CD4-positive, alpha-beta T cell treated with Interleukin-17A for 4 hours (primary cell): ENCODE results near the gene TBATA.

Experiments
- DNase-seq: peaks from one replicate; pipeline ENCODE4 v3.0.0-alpha.2; 2020; ENCODE audit warnings: mixed read lengths

Gene TBATA

DNA sequence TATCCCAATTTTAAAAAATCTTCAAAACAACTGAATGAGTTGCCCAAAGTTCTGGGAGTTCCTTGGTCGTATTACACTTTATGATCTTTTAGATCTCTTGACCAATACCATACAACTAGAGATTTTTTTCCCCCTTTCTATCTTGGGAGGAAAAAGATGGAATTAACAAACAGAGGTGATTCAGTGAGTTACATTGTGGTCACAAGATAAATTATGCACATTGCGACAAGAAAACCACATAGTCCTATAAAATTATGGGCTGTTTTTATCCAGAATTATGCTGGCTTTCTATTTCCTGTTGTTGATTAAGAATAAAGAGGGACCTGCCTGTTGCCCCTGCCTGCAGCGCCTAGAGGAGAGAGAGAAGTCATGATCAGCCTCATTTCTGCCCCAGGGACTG lies 22.4 kb upstream of the TBATA start:
- no peak for DNase-seq

DNA sequence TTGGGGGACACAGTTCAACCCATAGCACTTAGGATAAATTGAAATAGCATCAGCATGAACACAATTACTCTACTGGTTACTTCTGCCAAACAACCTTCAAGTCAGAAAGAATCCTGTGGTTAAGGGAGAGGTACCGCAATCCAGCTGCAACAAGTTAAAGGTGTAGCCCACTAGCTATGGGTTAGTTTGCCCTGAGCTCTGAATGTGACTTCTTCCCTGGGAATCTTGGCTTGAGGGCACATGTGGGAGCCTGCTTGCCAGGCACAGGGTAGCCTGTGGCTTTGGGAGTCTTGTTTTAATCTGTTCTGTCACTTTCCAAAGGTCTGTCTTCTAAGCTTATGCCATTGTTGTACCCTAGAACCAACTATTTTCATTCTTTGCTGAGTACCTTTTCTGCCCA lies 21.7 kb upstream of the TBATA start:
- no peak for DNase-seq

DNA sequence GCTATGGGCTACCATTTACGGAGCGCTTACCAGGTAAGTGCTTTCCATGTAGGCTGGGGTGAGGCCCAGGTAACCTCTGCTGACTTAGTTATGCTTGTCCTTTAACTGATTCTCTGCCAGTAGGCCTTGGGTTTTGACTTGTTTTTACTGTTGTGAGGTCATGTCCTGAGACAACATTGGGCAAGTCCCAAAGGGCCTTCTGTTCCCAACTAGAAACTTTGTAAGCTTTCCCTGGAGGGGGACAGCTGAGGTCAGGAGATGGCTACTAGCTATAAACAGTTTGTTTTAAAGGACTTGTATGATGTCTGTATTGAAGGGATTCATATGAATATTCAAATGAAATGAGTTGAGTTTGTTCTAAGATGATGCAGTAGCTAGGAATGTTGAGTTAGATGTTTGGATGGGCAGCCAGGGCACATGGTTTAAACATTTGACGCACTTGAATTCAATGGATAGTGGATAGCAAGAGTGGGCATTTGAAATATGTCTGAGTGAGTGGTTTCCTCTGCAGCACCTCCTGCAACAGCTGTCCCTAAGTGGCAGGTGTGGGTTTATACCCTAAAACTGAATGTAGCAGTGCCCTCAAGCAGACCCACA lies 20.5 kb upstream of the TBATA start:
- DNase-seq = no peak

DNA sequence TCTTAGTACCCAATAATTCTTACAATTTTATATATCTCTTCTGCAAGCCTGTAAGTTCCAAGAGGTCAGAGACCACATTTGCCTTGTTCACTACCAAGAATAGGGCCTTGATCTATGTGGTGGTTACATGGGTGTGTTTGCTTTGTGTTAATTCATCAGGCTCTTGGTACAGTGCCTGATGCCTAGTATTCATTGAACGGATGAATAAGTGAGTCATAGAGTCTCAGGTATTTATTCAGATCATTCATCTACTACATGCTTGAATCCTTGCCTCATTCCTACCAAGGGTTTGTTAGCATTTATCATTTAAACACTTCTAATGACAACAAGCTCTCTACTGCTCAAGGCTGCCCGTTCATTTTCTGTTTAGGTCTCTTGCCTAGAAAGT lies 19.2 kb upstream of the TBATA start:
- DNase-seq = no peak

DNA sequence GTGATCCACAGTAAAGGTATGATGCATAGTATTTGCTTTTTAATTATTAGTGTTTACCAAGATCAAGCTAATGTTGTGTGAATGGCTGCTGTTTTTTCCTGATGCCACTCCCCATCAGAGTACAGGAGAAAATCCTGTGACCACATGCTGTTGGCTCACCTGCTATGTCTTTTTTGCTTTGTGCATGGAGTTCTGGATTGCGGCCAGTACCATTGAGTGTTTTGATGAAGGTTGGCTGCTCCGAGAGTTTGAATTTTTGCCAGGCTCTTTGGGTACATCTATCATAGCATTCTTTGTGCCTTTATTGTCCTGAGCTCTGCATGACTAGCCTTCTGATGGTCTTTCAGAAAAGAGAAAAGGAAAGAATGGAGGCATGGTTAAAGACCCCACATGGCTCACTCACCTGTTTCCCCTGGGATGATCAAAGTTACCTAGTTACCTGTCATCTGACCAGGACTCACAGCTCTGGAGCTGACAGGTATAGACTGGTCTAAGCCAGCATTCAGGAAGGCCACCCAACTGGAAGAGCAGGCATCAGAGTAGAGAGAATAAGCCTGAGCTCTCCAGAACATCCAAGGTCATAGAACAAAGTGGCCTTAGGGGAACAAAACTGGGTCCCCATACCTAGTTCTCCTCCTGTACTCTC lies 18.7 kb upstream of the TBATA start:
- no peak for DNase-seq

DNA sequence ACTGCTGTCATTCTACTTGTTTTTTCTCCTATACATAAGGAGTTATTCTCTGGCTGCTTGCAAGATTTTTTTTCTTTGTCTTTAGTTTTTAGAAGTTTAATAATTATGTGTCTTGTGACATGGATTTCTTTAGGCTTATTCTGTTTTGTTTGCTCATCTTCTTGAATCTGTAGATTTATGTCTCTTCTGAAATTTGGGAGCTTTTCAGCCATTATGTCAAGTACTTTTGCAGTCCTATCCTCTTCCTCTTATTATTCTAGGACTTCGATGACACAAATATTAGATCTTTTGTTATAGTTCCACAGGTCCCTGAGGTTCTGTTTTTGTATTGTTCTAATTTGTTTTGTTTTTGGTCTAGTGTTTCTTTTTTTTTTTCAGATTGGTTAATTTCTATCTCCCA lies 16.7 kb upstream of the TBATA start:
- DNase-seq = no peak

DNA sequence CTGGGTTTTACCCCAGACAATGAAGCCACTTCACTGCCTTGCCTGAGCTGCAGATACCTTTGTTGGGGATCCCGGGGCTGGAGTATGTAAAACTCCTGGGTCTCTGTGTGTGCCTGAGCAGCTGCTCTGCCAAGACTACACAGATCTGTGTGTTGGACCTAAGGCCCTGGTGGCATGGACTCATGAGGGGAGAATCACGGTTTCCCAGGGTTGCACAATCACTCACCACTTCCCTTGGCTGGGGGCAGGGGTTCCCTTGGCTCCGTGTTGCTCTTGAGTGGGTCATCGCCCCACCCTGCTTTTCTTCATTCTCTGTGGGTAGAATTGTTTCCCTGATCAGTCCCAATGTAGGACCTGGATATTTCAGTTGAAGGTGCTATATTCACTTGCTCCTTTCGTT lies 13.9 kb upstream of the TBATA start:
- no peak for DNase-seq

DNA sequence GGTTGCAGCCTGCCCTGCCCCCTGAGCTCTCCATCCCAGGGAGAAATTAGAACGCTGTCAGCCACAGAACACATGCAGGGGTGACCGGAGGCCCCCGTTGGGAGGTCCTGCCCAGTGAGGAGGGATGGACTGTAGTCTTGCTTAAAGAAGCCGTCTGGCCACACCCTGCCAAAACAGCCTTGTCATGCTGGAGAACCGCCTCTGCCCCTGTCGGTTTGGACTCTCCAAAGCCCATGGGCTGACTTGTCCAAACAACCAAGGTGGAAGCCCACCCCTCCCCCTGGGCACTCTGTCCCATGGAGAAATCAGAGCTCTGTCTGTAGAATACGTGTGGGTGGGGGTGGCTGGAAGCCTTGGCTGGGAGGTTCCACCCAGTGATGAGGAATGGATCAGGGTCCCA lies 12.7 kb upstream of the TBATA start:
- no peak for DNase-seq

DNA sequence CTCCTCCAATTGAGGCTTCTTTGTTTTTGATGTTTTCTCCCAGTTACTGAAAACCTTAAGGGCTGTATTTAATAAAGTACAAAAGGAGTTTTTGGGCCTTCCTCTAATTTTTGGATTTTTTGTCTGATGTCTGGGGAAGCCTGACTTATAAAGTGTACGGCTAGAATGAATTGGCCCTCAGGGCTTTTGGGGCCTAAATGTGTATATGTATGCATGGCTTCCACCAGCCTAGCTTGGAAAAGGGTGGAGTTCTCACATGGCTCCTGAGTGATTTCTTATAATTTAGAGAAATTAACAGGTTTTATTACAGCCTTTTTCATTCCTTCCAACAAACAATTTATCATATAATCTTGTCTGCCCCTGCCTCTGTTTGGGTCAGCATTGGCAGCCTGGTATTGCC lies 10.4 kb upstream of the TBATA start:
- no peak for DNase-seq

DNA sequence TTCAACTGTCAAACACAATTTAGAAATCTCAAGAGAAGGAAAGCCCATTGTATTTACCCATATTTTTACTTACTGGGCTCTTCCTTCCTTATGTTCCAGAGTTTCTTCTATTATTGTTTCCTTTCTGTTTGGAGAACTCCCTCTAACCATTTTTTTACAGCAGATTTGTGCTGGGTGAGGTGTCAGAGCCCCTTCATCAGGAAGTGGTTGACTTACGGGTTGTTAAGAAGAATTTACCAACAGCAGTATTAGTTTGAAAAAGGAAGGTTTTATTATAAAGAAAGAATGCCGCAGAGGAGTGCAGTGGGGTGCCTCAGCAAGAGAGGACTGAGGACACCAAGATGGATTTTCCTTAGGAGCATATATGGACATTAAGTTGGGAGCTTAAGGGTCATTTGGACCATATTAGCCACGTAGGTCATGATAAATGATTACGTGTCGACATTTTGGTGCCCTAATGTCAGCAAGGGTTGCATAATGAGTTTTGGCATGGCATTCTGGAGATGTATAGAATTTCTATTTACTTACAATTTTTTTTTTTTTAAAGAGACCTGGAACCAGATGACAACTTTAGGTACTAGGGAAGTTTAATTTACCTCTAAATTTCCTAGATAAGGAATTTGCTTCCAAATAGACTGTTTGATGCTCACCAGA lies 6.3 kb upstream of the TBATA start:
- DNase-seq = no peak

DNA sequence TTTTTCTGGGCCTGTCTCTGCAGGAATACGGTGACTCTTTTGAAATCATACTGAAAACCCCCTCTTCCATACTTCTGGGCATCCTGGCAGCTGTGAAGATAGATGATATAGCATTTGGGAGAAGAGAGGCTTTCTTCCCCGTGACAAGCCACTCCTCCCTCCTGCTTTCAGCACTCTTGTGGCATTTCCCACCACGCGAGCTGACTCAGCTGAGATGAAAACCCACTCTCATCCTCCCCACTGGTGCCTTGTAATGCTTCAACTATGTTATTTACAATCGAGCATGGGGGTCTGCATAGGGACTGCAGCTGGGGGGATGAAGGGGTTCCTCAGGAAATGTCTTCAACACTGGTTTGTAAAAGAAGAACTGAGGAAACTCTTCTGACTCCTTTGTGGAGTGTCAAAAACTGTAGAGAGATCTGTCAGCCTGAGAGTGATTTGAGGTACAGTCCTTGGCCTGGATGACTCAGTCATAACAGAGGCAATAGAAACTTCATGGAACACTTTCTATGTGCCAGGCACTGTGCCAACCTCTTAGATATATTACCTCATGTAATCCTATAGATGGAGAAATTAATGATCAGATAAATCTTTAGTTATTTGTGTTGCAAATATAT lies 1.7 kb upstream of the TBATA start:
- DNase-seq = no peak

DNA sequence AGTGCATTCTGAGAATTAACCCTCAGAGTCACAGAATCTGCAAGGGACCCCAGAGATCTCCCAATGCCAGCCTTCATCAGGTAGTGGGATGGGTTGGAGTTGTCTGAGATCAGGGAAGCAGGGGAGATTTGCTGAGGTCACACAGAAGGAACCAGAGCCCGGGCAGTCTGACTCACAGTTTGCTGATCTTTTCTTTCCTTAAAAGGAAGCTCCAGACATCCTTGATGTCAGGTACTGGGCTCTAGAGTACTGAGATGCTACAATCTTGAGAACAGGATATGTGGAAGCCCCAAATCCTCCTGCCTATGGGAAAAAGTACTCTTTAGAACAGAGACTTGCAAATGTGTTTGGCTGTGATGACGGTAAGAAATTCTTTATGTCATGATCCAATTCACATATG lies 706 bp downstream of the TBATA start:
- DNase-seq = no peak

DNA sequence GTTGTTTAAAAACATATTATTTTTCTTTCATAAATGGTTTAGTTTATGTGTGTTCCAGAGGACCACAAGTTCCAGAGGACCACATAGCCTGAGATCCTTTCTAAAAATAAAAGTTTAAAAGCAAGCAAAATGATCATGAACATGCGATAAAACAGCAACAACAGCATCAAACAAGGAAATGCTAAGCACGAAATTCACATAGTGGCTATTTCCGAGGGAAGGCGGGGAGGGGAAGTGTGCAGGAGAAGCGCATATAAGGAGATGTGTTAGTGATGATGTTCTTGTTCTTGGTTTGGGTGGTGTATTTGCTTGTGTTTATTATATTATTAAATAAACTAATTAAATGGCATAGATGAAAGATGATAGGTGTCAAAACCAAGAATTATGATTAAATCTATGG lies 1.2 kb downstream of the TBATA start:
- DNase-seq = no peak

DNA sequence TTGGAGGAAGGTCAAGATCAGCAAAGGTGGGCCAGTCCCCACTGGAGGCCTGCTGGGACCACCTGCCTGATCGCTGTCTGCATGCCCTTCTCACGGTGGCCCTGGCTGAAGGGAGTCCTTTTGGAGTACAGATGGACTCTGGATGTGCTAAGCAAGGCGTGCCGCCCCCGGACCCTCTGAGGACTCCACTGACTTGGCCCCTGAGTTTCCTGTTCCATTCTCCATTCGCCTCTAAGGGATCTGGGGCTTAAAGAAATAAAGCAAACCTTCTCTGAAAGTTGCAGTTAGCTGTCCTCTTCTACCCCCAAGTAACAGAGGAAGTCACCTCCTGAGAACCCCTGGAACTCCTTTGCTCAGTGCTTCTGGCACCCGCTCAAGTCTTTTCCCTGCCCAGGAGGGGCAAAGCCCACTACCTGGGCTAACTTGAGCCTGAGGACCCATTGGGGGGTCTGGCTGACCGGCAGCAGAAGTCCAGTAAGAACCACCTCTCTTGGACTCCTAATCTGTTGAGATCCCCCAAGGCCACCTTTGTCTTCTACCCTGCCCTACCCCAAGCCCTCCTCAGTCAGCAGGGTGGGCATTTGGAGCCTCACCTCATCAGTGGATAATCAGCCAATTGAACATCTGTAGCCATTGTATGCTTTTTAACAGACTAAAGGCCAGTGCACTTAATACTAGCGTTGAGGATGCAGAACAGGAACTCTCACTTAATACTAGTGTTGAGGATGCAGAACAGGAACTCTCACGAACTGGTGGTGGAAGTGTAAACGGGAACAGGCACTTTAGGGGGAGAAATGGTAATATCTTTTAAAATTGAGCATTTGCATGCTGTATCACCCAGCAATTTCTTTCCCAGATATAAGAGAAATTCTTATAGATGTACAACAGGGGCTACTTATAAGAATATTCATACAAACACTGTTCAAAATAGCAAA lies 2.2 kb downstream of the TBATA start:
- no peak for DNase-seq

DNA sequence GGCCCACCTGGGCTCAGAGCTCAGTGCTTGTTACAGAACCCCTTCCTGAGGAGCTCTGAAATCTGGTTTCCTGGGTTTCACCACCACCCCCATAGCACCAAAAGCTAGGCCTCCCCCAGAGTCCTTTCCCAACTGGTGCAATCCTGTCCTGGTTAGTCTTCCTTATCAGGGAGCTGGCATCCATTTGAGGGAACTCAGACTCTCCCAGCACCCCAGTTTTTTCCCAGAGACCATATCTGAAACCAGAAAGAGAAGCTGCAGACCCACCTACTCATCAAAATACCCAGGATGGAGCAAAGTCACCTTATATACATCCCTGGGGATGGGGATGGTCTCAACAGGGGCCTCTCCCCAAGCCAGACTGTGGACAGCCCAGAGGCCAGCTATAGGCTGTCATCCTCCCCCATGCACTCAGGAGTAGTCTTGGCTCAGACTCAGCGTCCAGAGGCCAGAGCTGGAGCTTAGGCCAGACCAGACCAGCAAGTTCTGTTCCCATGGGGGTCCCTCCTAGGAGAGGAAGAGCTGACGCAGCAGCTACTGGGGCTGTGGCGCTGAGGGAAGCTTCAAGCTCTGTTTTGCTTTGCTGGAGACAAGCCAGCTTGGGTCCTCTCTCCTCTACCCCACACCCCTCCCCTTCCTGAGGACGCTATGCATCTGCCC lies 3.0 kb downstream of the TBATA start:
- DNase-seq = no peak

DNA sequence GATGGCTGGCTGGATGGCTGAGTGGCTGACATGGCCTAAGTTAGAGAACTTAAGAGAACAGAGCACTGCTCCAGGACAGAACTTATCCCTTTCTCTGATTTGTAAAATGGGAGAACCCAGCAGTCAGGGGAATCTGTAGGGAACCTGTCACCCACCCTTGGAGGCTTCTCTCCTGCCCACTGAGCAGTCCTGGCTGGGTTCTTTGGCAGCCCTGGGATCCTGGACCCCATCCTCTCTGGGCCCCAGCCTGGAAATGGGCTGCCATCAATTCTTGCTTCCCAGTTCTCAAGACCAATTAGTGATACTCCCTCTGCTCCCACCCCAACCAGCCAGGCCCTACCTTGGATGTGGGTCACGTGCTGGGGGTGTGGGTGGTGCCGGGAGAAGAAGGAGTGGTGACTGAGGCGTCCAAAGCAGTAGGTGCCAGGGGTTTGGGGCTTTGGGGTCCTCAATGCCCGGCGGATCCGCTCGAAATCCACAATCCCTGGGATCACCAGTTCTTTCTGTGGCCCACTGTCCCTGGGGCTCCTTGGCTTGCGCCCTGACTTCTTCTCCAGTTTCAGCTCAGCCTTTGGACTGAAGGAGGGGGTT lies 3.6 kb downstream of the TBATA start:
- DNase-seq = no peak

DNA sequence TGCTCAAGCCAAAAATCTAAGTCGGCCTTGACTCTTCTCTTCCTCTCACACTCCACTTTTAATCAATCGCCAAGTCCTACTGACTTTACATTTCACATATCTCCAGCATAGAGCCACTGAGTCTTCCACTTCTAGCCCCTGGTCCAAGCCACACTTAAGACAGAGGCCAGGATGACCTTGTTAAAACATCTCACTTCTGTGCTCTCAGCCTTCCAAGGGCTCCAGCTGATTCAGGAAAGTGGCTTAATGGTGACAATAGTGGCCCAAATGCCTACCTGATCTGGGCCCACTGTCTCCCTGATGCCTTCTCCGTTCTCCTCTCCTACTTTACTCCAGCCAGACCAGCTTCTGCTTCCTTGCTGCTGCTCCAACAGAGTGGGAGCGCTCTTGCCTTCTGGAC lies 4.4 kb downstream of the TBATA start:
- no peak for DNase-seq

DNA sequence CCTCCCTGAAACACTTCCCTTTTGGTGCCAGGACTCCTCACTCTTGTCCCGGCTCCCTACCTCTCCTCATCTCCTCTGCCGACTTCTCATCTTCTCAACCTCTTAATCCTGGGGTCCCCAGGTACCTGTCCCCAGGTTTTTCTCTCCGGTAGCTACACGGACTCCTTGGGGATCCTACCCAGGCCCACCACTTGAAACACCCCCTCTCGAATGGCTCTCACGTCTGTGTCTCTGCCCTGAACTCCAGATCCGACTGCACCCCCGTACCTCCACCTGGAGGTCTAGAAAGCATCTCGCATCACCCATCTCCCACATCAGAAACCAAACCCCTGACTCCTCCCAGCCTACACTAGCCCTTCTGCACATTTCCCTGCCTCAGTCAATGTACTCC lies 4.8 kb downstream of the TBATA start:
- DNase-seq = no peak

DNA sequence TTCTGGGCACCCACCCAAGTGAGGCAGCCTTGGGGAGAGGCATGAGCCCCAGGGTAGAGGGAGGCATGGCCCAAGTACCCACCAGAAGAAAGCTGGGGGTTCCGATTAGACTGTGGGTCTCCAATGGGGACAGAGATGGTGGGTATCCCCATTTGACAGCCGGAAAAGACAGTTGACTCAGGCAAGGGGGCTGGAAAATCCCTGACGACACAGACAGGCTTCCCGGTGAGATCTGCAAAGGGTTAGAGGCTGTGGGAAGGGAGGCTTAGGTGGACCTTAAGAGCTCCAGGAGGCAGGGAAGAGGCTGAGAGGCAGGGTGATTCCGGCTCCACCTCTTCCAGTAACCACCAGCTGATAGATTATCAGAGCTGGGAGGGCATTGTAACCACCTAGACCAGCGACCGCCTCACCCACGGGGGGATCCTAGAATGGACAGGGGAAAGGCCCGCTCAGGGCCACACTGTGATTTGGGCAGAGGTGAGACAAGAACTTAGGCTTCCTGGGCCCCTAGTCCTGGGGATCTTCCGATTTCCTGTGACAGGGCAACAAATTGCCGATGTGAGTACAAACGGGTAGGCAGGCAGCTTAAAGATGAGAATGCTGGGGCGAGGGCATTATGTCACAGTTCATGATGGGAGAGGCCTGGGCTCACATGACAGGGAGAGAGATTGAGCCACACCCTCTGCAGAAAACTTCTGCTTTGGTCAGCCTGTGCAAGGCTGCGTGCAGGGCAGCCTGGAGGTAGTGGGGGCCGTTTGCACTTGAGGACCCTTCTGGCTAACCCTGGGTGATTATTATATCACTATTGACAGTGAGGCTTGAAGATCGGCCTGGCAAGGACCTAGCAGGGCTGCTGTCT lies 5.4 kb downstream of the TBATA start:
- no peak for DNase-seq

DNA sequence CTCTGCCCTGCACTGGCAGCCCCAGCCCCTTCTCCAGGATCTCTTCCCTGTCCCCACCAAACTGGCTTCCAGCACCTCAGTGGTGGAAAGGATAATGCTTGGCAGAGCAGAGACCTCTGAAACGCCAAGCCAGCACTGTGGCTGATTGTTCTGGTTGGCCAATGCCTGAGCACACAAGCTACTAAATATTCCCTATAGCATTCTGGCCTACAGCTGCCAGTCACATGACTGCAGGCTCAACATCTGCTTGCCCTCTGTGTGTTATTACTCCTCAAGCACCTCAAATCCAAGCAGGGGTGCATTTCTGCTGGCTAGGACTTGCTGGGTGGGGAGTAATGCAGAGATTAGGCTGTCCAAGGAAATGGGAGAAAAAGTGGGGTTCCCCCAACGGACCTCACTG lies 6.1 kb downstream of the TBATA start:
- no peak for DNase-seq

DNA sequence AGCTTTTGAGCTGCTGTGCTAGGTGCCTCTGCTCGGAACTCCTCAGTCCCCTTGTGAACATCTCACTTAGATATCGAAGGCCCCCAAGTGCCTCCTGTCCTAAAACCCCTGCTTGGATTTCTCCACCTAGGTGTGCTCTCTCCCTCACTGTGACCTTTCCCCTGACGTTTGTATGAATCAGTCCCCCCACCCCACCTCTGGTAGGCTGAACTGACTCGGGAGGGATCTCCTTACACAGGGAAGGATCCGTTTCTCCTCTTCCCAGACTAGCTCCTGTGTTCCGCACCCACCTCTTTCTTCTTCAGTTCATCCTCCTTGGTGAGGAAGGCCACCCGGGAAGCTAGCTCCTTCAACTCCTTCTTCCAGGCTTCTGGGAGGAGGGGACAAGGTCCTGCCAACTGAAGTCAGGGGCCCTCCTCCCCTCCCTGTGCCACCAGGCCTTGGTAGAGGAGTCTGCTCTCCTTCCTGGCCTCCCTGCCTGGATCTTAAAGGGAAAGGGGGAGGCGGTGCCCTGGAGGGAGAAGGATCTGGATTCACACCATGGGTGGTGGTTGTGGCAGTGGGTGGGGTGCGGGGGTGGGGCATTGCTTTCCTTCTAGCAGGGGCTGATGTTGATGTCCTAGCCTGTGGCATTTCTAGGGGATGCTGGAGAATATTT lies 6.8 kb downstream of the TBATA start:
- no peak for DNase-seq
